Stromal cell of bone marrow (primary cell): ENCODE data around the gene SLBP.
"Not testable (repeated sequence)": the region's sequence is repeated elsewhere in the genome, so short reads cannot be mapped to it uniquely, and the experiment has no call there.

ENCODE experiments used
- DNase-seq: peaks from one replicate; pipeline ENCODE4 v3.0.0-alpha.2; 2012; ENCODE audit warnings: low read depth

Gene SLBP

DNA sequence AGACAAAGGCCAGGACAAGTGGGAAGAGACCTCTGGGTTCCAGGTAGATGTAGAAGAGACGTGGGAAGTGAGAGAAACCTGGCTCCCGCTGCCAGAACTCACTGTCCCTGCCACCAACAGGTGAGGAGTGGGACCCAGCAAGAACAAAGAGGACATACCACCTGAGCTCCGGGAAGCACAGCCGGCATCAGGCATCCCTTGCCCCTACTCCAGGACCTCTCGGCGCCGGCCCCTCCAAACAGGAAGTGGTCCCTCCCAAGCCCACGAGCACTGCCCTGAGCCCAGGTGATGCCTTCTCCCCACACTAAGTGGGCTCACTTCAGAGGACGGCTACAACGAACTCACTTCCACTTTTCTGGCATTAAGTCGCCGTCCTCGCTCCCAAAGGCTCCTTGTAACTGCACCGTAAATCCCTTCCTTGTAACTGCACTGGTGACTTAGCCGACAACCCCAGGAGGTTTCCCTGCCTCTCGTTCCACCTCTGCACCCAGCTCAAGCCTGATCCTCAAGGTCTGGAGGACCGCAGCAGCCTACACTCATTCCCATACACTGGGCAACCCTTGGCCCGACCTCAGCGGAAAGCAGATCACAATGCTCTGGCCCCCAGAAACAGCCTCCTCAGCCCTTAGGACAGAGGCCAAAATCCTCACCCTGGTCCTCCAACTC lies 36.9 kb downstream of the SLBP start:
- no peak for DNase-seq

DNA sequence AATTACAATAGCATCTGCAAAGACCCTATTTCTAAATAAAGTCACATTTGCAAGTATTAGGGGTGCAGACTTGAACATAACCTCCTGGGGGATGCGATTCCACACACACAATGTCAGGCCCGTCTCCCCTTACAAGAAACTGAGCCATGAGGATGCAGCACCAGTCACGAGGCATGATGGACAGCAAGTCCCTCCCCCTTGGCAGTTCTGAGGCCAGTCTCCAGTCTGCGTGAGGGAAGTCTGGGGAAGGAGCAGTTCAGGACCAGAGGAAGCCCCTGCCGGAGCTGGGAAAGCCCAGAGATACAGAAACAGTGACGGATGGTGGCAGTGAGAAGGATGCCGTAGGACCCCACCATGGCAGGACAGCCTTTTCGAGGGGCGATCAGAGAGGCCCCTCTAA lies 37.4 kb downstream of the SLBP start:
- DNase-seq = no peak

DNA sequence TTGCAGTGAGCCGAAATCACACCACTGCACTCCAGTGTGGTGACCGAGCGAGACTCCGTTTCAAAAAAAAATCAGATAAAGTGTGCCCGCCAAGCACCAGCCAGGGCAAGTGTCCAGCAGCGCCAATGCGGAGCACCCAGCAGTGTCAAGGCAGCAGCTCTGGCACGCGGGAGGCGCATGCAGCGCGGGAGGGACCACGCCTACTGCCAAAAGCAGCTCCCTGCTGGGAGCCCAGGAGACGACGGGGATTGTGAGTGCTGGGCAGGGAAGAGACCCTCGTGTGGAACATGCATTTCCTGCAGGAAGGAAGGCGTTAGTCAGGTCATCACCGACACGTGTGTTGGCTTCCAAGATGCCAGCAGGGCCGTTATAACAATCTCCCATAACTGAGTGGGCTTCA lies 38.4 kb downstream of the SLBP start:
- DNase-seq = no peak

DNA sequence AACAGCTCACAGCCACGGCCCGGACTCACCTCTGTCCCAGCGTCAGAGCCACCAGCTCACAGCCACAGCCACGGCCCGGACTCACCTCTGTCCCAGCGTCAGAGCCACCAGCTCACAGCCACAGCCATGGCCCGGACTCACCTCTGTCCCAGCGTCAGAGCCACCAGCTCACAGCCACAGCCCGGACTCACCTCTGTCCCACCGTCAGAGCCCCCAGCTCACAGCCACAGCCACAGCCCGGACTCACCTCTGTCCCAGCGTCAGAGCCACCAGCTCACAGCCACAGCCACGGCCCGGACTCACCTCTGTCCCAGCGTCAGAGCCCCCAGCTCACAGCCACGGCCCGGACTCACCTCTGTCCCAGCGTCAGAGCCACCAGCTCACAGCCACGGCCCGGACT lies 41.1 kb downstream of the SLBP start:
- DNase-seq = not testable (repeated sequence)

DNA sequence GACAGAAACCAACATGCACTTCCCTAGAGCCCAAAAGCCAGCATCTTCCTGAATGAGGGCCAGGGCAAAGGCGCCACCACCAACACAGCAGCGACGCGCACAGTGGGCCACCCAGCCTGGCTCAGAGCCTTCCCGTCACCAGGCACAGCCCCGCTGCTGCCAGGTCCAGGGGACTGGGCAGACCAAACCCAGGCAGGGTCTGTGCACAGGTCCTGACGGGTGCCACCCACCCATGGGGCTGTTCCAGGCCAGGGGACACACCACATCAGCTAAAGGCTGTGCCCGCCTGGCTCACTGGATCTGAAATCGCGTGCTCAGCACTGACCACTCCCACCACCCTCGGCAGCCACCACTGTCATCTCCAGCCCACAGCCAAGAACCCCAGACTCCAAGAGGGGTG lies 41.8 kb downstream of the SLBP start:
- DNase-seq = no peak

DNA sequence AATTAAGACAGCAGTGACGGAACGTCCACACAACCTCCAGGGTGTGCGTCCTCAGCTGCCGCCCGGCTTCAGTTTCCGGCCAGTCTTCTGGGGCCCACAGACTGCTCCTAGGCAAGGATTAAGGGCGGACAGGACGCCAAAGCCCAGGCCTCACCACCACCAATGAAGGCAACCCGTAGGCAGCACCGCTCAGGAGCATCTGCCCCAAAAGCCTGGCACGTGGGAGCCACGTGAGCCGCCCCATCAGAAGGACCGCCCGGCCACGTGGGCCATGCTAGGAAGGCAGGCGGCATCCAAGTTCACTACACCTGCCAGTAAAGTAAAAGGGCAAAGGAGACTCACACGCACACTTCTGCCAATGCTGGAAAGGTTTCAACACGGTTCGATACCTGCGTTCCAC lies 42.3 kb downstream of the SLBP start:
- no peak for DNase-seq

DNA sequence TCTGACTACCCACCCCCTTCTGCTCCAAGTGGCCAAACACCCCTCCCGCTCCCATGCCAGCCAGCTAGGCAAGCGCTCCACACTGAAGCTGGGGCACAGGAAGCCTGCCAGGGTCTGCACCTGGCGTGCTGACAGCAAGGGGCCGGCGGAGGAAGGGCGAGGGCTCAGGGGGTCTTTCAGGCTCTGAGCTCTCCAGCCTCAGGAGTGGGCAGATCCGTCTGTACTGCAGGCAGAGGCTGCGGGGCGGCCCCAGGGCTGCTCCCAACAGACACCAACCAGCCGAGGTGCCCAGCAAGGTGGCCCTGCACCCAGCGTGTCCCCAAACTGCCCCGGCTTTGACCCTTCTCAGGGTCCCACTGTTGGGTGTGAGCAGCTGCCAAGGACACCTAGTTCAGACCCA lies 42.8 kb downstream of the SLBP start:
- DNase-seq = no peak

DNA sequence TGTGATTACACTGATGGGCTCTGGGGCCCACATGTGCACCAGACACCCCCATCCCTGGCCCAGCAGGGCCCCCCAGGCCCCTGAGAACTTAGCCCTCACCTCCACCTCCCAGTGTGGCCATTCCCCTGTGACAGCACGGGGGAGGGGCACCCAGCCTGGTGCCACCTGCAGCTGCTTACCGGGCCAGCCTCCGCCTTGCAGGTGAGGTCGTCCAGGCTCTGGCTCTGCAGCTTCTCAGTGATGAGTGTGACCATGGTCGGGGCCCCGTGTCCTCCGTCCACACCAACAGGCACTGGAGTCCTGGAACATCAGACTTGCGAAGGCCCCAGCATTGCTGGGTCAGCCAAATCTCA lies 43.7 kb downstream of the SLBP start:
- DNase-seq = no peak

DNA sequence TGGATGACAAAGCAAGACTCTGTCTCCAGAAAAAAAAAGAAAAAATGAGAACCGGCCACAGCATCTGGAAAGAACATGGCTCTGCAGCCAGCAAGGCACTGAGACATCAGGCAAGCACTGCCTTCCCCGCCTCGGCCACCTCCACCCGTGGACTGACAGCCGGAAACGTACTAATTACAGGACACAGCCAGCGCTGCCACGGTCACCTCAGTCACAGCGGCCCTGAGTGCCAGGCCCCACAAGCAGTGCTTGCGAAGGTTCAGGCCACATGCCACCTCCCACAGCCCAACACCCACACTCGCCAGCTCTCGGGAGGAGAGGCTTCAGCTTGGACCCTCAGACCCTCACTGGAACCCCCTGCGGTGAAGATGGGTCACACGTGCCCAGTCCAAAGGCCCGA lies 44.8 kb downstream of the SLBP start:
- DNase-seq = no peak

DNA sequence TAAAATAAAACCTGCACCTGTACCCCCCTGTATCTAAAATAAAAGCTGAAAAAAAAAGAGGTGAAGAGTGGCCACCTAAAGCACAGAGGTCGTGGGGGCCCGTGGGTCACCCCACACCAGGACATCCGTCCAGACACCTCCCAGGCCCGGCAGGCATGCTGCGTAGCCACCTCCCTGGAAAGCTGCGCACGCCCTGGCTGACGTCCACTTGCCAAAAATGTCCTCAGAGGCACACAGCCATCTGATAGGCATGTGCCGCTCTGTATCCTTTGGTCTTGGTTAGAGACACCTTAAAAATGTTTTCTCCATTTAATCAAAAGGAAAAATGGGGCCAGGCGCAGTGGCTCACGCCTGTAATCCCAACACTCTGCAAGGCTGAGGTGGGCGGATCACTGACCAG lies 45.7 kb downstream of the SLBP start:
- DNase-seq = no peak

DNA sequence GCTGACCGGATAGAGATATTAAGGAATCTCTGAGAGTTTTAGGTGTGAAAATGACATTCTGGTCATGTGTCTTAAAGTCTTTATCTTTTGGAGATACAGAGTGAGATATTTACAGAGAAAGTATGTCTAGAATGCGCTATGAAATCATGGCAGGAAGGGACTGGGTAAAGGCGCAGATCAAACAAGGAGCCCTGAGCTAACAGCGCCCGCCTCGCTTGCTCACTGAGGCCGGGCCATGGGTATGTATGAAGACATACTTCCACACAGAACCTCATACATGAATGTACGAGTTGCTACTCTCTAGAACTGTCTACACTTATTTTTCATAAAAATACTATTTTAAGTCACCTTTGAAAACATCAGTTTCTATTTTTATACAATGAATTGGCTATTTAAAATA lies 48.0 kb downstream of the SLBP start:
- DNase-seq = no peak

DNA sequence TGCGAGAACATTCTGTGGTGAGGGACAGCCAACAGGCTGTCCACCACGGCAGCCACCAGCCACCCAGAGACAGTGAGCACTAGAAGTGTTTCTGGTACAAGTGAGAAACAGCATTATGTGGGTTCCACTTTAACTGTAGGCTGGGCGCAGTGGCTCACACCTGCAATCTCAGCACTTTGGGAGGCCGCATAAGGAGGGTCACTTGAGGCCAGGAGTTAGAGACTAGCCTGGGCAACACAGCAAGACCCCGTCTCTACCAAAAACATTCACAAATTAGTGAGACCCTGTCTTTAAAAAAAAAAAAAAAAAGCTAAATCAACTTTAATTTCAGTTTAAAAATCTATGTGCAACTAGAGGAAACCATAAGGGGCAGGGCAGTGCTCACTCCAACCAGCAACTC lies 48.6 kb downstream of the SLBP start:
- no peak for DNase-seq

DNA sequence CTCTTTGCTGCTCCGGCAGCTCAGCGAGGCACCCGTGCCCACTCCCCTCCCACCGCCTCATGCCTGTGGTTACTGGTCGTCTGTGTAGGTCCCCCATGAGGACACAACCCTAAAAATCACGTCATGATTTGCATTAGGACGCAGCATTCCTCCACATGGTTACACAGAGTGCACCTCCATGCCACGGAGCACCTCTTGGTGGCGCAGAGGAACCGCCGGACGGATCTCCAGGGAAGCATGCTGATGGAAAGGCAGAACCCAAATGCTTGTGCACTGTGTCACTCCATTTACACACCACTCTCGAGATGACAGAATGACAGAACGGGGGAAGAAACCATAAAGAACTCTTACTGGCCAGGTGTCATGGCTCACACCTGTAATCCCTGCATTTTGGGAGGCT lies 50.4 kb downstream of the SLBP start:
- no peak for DNase-seq

DNA sequence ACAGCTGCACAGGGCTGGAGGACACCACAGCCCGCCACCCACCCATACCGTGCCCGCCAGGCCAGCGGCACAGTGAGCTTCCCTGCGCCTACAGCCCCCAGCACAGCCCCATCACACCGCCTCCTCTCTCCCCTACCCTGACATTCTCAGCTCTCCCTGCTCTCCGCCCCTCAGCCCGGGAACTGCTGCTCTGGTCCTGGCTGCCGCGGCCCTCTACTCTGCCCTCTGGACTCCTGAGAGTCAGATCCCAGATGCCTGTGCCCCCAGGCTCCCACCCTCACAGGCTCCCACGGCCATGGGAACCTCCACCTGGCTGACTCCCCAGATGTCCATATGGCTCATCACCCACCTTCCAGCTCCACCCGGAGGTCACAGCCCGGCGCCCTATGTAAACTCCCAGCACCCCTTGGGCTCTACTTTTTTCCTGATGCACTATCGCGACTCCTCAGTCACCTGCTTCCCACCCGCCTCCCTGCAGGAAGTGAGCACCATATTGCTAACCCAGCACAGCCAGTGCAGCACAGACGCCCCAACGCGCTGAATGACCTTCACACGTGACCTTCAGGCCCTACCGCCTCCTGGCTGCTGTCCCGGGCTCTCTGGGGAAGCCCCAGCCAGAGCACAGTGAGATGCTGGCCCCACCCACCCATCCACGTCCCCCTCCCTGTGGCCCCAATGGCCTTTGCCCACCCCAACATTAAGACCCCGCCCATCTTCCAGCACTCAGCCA lies 51.0 kb downstream of the SLBP start:
- DNase-seq = no peak

DNA sequence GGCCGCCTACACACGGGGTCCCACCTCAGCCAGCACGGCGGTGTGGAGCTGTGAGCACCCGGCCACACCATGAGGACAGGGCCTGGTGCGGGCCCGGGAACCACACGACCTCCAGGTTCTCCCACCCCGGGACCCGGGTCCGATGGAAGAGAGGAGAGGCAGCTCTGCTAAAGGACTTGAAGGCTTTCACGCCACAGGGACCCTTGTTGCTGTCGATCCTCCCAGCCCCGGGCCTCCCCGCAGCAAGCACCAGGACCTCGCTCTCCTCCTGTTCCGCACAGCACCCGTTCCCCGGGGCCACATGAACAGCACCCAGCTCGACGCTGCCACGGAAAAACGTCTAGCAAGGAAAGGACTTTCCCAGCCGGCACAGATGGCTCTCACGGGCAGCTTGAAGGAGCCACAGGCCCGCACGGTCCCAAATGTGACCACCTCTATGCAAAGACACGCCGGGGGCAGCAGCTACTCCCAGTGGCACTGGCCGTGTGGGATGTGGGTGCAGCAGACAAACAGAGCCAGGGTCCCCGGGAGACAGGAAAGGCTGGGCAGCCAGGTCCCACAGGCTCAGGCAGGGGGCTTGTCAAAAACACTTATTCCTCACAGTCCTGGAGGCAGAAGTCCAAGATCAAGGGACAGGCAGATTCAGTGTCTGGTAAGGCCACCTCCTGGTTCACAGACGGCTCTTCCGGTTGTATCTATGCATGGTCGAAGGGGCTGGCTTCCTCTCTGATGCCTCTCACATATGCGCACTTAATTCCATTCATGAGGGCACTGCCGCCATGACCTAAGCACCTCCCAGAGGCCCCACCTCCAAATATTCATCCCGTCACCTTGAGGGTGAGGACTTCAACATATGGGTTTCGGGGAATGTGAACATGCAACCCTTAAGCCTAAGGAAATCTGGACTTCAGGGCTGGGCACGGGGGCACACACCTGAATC lies 52.7 kb downstream of the SLBP start:
- no peak for DNase-seq

DNA sequence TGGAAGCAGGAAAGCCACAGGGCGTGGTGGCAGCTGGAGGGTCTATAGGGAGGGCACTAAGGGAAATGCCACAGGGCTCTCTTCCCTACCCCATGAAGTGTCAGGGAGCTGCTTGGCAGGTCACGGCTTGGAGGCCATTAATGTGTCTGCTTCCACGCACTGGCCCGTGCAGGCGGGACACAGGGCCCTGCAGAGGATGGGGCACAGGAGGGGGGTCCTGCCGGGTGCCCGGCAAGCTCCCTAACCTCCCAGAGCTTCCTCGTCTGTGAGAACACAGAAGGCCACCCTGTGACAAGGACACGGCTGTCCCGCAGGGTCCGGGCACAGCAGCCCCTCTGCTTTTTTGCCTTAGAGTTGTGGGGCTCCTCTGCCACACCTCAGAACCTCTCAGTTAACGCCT lies 53.5 kb downstream of the SLBP start:
- DNase-seq = no peak

DNA sequence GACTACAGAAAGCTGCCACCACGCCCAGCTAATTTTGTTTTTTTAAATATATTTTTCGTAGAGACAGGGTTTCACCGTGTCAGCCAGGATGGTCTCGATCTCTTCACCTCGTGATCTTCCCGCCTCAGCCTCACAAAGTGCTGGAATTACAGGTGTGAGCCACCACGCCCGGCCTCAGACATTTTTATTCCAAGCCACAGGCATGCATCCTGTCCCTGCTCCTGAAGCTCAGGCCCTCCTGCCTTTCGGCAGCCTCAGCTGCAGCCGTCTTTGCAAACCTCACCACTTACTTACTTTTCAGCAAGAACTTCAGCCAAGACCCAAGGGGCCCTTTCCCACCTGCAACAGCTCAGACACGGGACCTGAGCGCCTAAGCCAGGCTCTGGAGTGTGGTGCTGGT lies 54.0 kb downstream of the SLBP start:
- no peak for DNase-seq

DNA sequence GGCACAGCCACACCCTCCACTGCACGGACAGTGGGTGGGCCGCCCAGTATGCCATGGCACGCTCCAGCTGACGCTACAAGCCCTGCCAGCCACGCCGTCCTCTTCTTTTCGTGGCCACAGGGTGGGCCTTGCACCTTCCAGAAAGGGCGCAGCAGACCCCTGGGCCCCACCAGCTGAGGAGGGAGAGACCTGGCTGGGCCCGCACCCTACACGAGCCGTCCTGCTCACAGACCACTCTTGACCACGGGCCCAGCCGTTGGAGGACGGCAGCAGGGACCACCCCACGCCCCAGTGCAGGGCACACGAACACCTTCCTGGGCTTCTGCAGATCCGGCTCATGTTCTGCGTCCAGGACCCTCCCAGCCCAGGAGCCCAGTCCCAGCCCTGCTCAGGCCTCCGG lies 55.1 kb downstream of the SLBP start:
- no peak for DNase-seq

DNA sequence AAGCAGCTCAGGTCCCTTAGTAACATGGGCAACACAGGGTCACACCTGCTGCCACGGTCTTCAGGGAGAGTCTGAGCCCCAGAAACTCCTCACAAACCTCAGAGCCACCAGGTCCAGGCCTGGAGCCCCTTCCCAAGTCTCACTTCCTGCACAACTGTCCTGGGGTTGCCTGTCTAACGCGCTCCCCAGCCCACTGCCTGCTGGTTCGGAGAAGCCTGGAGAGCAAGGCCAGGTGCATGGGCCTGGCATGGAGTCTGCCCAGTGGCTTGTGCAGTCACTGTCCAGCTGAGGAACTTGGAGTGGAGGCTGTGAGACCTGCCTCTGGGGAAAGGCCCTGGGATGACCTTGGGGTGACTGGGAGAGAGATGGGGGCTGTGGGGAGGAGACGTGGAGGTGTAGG lies 56.0 kb downstream of the SLBP start:
- DNase-seq = no peak

DNA sequence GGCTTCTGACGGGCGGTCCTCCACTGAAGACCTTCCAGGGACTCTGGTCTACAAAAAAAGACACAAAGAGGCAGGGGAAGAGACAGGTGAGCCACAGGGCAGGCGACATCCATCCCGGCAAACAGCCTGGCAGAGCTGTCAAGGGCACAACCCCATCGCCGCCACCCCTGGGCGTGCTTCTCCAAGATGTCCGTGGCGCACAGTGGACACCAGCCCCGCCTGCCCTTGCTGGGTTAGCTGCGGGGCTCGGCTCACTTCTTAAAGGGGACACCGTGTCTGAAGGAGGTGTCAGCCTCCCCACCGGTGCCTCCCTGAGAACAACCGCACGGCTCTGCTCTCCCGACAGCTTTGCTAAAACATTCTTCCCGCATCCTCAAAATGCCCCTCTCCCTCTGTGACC lies 56.4 kb downstream of the SLBP start:
- DNase-seq = no peak

DNA sequence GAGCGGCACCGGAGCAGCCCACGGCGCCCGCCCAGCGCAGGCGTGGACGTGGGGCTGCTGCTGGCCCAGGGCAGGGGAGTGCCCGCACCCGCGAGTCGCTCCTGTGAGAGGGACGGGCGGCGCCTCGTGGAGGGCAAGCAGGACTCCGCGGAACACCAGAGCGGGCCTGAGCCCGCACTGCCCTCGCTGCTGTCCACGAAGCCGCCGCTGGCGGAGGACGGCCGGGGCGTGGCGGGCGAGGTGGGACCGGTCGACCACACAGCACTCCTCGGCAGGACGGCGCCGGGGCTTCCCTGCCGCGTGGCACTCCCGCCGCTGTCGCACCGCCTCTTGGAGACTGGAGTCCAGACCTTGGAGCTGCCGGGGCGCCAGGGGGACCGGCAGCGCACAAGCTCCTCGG lies 57.0 kb downstream of the SLBP start:
- DNase-seq = no peak

DNA sequence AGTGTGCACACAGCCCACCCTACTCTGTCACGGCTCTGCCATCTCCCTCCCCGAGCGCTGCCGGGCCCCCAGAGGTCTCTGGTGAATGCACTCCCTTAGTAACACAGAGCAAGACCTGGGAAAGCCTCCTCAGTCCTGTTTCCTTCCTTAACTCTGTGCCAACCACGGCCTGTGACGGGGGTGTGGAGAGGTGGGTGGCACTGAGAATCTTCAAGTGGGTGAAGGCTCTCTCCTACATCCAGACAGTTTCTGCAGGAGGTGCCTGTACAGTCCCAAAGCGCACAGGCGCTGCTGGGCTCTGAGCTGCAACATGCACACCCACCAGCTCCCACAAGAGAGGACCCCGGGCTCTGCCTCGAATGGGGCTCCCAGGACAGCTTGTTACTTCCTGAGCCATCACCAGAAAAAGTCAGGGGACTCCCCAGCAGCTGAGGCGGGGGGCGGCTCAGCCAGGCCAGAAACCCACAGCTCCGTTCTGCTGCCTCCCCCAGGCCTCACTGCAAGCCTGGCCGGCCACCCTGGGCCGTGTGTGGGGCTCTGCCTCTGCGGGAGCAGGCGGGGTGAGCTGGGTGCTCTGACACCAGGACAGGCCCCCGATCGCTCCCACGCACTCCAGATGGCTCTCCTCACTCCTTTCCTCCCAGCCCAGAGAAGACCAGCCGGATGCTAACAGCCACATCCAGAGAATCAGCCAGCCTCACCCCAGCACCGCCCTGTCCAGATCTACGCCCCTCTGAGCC lies 57.7 kb downstream of the SLBP start:
- no peak for DNase-seq
